ENCODE results near the gene MAP4K1. TPM values are rescaled to one million over a fixed set of nuclear protein-coding genes. Genes with fewer than 3 reads are reported as not detected.

The MAP4K1 gene
- total RNA-seq, 2 experiments from 2014 or later = 173 to 185 TPM

DNA sequence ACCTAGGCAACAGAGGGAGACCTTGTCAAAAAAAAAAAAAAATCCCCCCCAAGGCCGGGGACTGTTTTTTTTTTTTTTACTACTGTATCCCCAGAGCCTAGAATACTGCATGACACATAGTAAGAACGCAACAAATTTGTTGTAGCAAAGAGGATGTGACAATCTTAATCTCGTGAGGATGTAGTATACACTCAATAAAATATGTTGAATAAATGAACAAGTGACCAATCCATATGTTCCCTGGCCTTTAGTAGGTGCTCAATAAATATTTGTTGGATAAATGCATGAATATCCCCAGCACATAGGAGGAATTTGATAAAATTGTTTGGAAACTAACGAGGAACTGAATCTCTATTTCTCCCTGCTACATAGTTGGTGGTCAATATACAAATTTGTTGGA, 75.7 kb downstream of the MAP4K1 start:
- TF ChIP-seq, protein P1, sequence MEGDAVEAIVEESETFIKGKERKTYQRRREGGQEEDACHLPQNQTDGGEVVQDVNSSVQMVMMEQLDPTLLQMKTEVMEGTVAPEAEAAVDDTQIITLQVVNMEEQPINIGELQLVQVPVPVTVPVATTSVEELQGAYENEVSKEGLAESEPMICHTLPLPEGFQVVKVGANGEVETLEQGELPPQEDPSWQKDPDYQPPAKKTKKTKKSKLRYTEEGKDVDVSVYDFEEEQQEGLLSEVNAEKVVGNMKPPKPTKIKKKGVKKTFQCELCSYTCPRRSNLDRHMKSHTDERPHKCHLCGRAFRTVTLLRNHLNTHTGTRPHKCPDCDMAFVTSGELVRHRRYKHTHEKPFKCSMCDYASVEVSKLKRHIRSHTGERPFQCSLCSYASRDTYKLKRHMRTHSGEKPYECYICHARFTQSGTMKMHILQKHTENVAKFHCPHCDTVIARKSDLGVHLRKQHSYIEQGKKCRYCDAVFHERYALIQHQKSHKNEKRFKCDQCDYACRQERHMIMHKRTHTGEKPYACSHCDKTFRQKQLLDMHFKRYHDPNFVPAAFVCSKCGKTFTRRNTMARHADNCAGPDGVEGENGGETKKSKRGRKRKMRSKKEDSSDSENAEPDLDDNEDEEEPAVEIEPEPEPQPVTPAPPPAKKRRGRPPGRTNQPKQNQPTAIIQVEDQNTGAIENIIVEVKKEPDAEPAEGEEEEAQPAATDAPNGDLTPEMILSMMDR (IDR thresholded peaks at IDR 0.05) = no peak
- Mint-ChIP-seq H3K27ac (no peak overlapping the region), H3K4me1 (ENCODE audit: low read depth) (peaks cover 45% of the 10 kb centered on the region), H3K27me3 (no peaks in the 10 kb centered on the region), H3K36me3 (ENCODE audit: low read depth) (no peaks in the 10 kb centered on the region), H3K4me3 (no peak overlapping the region), H3K9me3 (no peaks in the 10 kb centered on the region)
- intact Hi-C loops (cut with DNase I, micrococcal nuclease) = loop anchor here in 1 of 2 experiments (5.0 to 10.0 kb wide), 2 partner anchors 137 to 345 kb away; partner anchors contain the start of gene FAM98C
- no peak for DNase-seq
- no peaks in the 10 kb centered on the region for H3K36me3 ChIP-seq (ENCODE audit: insufficient read depth, low read length)
- H3K4me3 ChIP-seq (ENCODE audit: low read length) = no peak overlapping the region
- H3K9me3 ChIP-seq (ENCODE audit: control insufficient read depth in 1 of 2, insufficient read depth in 1 of 2, low read length in 2 of 2) = no peaks in the 10 kb centered on the region
- H3K4me1 ChIP-seq (ENCODE audit: insufficient read depth, low read length) = peaks cover 43% of the 10 kb centered on the region
- ChIA-PET CTCF (no interaction called here), POLR2A (no interaction called here)
- H3K27ac ChIP-seq (ENCODE audit: low read depth in 1 of 2, low read length in 2 of 2) = no peak overlapping the region
- no peaks in the 10 kb centered on the region for H3K27me3 ChIP-seq (ENCODE audit: control insufficient read depth in 1 of 2, insufficient read depth in 2 of 2, low read length in 2 of 2)
- ATAC-seq (ENCODE audit: poor library complexity) = no peak

DNA sequence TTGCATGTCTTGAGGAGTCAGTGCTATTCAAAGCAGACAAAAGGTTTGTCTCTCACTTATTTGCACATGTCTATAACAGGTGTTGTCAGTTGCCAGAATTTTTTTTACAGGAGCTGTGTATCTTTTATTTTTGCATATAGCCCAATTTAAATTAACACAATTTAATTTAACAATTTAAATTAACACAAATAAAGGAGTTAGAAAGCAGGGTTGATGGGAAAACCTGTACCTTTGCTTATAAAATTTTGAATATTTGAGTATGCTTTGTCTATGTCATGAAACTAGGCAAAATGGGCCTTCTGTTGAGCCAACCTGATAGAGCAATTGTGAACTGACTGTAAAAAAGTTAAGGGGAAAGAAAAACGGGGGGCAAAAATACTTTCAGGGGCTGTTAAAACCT, 78.0 kb downstream of the MAP4K1 start:
- DNase-seq = no peak
- no peaks in the 10 kb centered on the region for H3K9me3 Mint-ChIP-seq
- no peaks in the 10 kb centered on the region for H3K27me3 Mint-ChIP-seq
- H3K9me3 ChIP-seq (ENCODE audit: control insufficient read depth in 1 of 2, insufficient read depth in 1 of 2, low read length in 2 of 2) = peaks cover 5 to 6% of the 10 kb centered on the region in 2 experiments
- H3K27ac Mint-ChIP-seq = peak overlapping the region; percentile 74
- H3K36me3 ChIP-seq (ENCODE audit: insufficient read depth, low read length) = no peaks in the 10 kb centered on the region
- intact Hi-C loops (cut with DNase I, micrococcal nuclease) = loop anchor here (5.0 to 10.0 kb wide), 3 partner anchors 78 to 348 kb away; partner anchors contain the start of genes EIF3K (in 1 of the 2), FAM98C (in 1 of the 2) and MAP4K1 (in 1 of the 2)
- CTCF ChIA-PET = interaction anchor here (0.7 to 1.5 kb wide), 3 partner anchors 39 to 97 kb away, joined by 4 to 5 read pairs (median 4); no protein-coding TSS in a partner anchor
- H3K36me3 Mint-ChIP-seq (ENCODE audit: low read depth) = no peaks in the 10 kb centered on the region
- POLR2A ChIA-PET = interaction anchor here (1.7 kb wide), 1 partner anchor 79 kb away, joined by 22 read pairs; the partner anchor contains the start of genes EIF3K and MAP4K1
- ATAC-seq (ENCODE audit: poor library complexity) = no peak
- TF ChIP-seq, protein P1 (IDR thresholded peaks at IDR 0.05) = no peak
- peaks cover 56% of the 10 kb centered on the region for H3K4me1 Mint-ChIP-seq (ENCODE audit: low read depth)
- no peak overlapping the region for H3K27ac ChIP-seq (ENCODE audit: low read depth in 1 of 2, low read length in 2 of 2)
- no peaks in the 10 kb centered on the region for H3K27me3 ChIP-seq (ENCODE audit: control insufficient read depth in 1 of 2, insufficient read depth in 2 of 2, low read length in 2 of 2)
- peaks cover 51% of the 10 kb centered on the region for H3K4me1 ChIP-seq (ENCODE audit: insufficient read depth, low read length)
- H3K4me3 ChIP-seq (ENCODE audit: low read length) = no peak overlapping the region
- H3K4me3 Mint-ChIP-seq = no peak overlapping the region

DNA sequence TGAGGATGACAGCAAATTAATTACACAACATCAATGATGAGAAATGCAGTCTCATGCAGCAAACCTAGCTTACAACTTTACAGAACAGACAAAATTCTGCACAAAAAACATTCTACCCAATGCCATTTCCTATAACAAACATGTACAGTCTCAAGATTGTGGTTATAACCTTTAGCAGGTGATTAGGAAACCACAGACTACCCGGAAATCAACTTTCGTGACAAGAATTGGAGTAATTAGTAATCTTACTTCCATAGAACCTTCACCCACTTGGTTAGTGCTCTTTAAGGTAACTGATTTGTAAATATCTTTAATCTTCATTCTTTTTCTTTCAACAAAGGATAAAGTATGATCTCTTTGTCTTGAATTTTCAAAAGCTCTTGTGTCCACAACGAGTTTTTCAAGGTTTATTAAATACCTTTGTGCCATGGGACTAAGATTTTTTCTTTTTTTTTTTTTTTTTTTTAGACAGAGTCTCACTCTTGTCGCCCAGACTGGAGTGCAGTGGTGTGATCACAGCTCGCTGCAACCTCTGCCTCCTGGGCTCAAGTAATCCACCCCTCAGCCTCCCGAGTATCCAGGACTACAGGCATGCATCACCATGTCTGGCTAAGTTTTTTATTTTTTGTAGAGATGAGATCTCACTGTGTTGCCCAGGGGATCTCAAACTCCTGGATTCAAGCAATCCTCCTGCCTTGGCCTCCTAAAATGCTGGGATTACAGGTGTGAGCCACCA, 78.8 kb downstream of the MAP4K1 start:
- no peak overlapping the region for H3K4me3 ChIP-seq (ENCODE audit: low read length)
- TF ChIP-seq, protein P1 (IDR thresholded peaks at IDR 0.05) = no peak
- CTCF ChIA-PET = interaction anchor here (0.7 to 1.5 kb wide), 3 partner anchors 40 to 98 kb away, joined by 4 to 5 read pairs (median 4); no protein-coding TSS in a partner anchor

More for the DNA sequence above, 78.8 kb downstream of the MAP4K1 start:
- H3K36me3 ChIP-seq (ENCODE audit: insufficient read depth, low read length) = no peaks in the 10 kb centered on the region
- H3K27ac ChIP-seq (ENCODE audit: low read depth in 1 of 2, low read length in 2 of 2) = no peak overlapping the region
- intact Hi-C loops (cut with DNase I, micrococcal nuclease) = loop anchor here in 1 of 2 experiments (5.0 kb wide), 1 partner anchor 78 kb away; the partner anchor contains the start of genes EIF3K and MAP4K1
- no peaks in the 10 kb centered on the region for H3K36me3 Mint-ChIP-seq (ENCODE audit: low read depth)
- H3K4me3 Mint-ChIP-seq = peak overlapping the region; percentile 46
- POLR2A ChIA-PET = interaction anchor here (0.6 to 1.7 kb wide), 12 partner anchors 14 to 361 kb away, joined by 3 to 22 read pairs (median 3); partner anchors contain the start of genes ACTN4, EIF3K, FAM98C and MAP4K1
- H3K9me3 ChIP-seq (ENCODE audit: control insufficient read depth in 1 of 2, insufficient read depth in 1 of 2, low read length in 2 of 2) = peaks cover 7 to 10% of the 10 kb centered on the region in 2 experiments
- peaks cover 48% of the 10 kb centered on the region for H3K4me1 Mint-ChIP-seq (ENCODE audit: low read depth)
- H3K4me1 ChIP-seq (ENCODE audit: insufficient read depth, low read length) = peaks cover 46% of the 10 kb centered on the region
- no peaks in the 10 kb centered on the region for H3K9me3 Mint-ChIP-seq
- ATAC-seq (ENCODE audit: poor library complexity) = peak; percentile 91
- peak in 6 of 14 experiments; percentile 13 to 87 (median 68) for DNase-seq
- H3K27me3 Mint-ChIP-seq = no peaks in the 10 kb centered on the region
- H3K27me3 ChIP-seq (ENCODE audit: control insufficient read depth in 1 of 2, insufficient read depth in 2 of 2, low read length in 2 of 2) = no peaks in the 10 kb centered on the region
- H3K27ac Mint-ChIP-seq = peak overlapping the region; percentile 74

Data from CD4-positive, alpha-beta T cell (primary cell).